Stomach smooth muscle (tissue), 2 donors: ENCODE results near the gene MED25.

Source experiments
- H3K27ac ChIP-seq: one replicate; pipeline ENCODE4 v1.7.0; 2013; ENCODE audit warnings: mild to moderate bottlenecking, low read length, inconsistent platforms
- H3K27me3 ChIP-seq, 2 donors: one replicate each; pipeline ENCODE4 v1.7.0; 2013; ENCODE audit warnings: low read length in 2 of 2; ENCODE audit not compliant: insufficient read depth in 2 of 2, control insufficient read depth in 1 of 2
- H3K36me3 ChIP-seq, 2 donors: one replicate each; pipeline ENCODE4 v1.7.0; 2013; ENCODE audit warnings: low read length in 2 of 2; ENCODE audit not compliant: control insufficient read depth in 2 of 2, insufficient read depth in 2 of 2
- H3K4me1 ChIP-seq: one replicate; pipeline ENCODE4 v1.7.0; 2013; ENCODE audit warnings: low read length; ENCODE audit not compliant: control insufficient read depth, insufficient read depth
- H3K4me3 ChIP-seq, 2 donors: one replicate each; pipeline ENCODE4 v1.7.0; 2013; ENCODE audit warnings: low read length in 2 of 2
- H3K9ac ChIP-seq, 2 donors: one replicate each; pipeline ENCODE4 v1.7.0; 2013; ENCODE audit warnings: low read length in 2 of 2, mild to moderate bottlenecking in 1 of 2
- H3K9me3 ChIP-seq, 2 donors: one replicate each; pipeline ENCODE4 v1.7.0; 2013; ENCODE audit warnings: low read length in 2 of 2; ENCODE audit not compliant: control insufficient read depth in 2 of 2
- donor health status: healthy.
- donor health status: Pancreatic carcinoma.

The MED25 gene

DNA sequence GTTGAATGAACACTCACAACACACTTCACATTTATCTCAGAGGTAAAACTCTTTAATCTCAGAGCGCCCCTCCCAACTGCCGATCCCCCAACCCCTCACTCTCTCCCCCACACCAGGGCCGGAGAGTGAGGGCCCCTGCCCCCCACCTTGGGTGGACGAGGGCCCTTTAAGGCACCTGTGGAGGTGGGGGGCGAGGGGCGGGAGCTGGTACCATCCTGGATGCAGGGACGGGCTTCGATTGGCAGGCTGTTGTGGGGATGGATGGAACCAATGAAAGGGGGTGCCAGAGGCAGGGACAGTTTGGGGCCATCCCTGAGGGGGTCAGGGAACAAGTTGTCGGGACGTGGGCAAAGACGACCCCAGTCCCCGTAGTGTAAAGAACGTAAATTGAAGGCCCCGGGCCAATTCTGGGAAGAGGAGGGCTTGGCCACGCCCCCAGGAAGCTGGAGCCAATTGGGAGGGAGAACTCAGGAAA is 51.0 kb downstream of the MED25 start:
- no peaks in the 10 kb centered on the region for H3K9me3 ChIP-seq
- H3K36me3 ChIP-seq = peaks cover 0 to 12% of the 10 kb centered on the region in 2 donors
- H3K4me1 ChIP-seq = peaks cover 49% of the 10 kb centered on the region
- H3K4me3 ChIP-seq = peak overlapping the region; percentile 66 to 74
- H3K9ac ChIP-seq = peak overlapping the region in 1 of 2 donors; percentile 59
- peak overlapping the region; percentile 87 for H3K27ac ChIP-seq
- no peaks in the 10 kb centered on the region for H3K27me3 ChIP-seq

DNA sequence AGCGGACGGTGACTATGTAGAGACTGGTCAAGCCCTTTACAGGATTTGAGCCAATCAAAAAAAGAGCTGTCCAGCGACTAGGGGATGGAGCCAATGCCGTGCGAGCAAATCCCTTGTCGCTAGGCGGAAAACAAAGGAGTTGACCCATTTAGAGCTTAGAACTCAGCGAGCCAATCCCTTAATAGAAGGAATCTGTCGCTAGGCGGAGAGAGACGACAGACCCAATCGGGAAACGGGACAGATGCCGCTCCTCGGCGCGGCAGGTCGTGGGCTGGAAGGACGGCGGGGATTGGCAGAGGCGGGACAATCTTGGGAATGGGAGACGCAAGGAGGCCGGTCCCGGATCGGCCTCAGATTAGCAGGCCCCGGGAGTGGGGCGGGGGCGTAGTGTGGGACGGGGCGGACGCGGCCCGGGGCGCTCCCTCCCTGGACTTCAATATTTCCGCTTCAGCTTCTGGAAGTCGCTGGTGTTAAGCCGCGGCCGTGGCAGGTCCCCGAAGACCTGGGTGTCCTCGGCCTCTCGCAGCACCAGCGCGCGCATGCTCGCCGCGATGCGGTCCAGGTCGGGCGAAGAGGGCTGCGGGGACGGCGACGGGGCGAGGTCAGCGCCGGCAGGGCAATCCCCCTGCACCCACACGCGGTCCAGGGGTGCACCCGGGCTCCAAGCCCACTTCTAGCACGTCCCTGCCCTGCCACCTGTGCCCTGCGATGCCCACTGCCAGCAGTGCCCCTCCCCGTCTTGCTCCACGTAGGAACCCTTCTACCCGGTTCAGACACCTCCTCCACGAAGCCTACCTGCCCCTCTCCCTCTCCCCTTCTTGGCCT is 51.6 kb downstream of the MED25 start:
- Histone ChIP-seq H3K36me3 (peaks cover 0 to 14% of the 10 kb centered on the region in 2 donors), H3K4me1 (peaks cover 54% of the 10 kb centered on the region), H3K27me3 (no peaks in the 10 kb centered on the region), H3K4me3 (peak overlapping the region; percentile 40 to 79), H3K9ac (peak overlapping the region; percentile 68 to 73), H3K27ac (peak overlapping the region; percentile 87), H3K9me3 (no peaks in the 10 kb centered on the region)

DNA sequence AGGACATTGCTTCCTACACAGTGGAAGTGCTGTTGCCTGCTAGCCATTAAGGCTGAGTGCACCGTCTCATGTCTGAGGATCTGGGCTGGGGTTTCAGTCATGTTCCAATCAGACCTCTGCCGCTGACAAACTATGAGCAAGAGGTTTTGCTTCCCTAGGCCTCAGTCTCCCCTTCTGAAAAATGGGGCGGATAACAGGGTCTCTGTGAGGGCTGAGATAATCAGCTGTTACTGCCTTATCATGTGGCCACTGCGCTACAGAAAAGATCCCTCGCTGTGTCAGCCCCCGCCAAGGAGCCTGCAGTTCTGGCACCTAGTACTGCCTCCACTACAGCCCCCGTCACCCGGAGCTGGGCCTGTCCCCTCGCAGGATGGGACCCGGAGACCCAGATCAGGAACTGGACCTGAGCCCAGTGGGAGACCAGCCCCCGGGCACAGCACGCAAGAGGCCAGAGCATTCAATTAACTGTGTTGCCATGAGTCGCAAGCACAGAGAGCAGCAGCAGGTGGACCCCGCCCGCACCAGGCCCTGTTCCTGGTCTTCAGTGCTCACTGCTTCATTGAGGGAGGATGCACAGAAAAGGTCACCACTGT is 52.3 kb downstream of the MED25 start:
- Histone ChIP-seq H3K9ac (peak overlapping the region; percentile 68 to 73), H3K4me1 (peaks cover 56% of the 10 kb centered on the region), H3K27ac (peak overlapping the region; percentile 87), H3K4me3 (peak overlapping the region; percentile 40 to 79), H3K27me3 (no peaks in the 10 kb centered on the region), H3K9me3 (no peaks in the 10 kb centered on the region), H3K36me3 (peaks cover 0 to 13% of the 10 kb centered on the region in 2 donors)

DNA sequence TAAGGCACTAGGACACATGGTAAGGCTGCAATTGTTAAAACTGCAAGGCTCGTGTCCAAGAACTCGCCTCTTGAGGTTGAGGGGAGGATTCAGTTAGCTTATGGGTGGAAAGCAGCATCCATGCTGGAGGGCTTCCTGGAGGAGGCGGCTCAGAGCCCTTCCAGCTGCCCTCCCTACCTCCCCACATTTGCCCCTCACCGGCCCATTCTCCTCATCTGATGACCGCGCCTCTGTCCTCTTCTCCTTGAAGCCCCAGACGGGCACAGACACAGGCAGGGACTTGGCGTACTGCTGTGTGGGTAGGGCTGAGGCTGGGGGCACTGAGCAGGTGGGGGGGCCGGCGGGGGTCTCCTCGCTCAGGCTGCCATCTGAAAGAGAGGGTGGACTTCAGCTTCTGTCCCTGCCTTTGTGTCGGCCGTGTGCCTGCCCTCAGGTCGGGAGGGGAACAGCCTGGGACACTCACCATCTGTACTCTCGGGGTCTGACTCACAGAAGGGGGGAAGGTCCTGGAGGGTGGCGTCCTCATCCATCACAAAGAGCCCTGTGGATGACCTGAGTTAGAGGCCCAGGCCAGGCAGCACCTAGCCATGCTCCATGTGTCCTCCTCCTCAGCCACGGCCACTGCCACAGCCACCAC is 53.4 kb downstream of the MED25 start:
- Histone ChIP-seq H3K27ac (no peak overlapping the region), H3K4me3 (no peak overlapping the region), H3K36me3 (peaks cover 0 to 13% of the 10 kb centered on the region in 2 donors), H3K9me3 (no peaks in the 10 kb centered on the region), H3K27me3 (no peaks in the 10 kb centered on the region), H3K9ac (no peak overlapping the region), H3K4me1 (peaks cover 55% of the 10 kb centered on the region)

DNA sequence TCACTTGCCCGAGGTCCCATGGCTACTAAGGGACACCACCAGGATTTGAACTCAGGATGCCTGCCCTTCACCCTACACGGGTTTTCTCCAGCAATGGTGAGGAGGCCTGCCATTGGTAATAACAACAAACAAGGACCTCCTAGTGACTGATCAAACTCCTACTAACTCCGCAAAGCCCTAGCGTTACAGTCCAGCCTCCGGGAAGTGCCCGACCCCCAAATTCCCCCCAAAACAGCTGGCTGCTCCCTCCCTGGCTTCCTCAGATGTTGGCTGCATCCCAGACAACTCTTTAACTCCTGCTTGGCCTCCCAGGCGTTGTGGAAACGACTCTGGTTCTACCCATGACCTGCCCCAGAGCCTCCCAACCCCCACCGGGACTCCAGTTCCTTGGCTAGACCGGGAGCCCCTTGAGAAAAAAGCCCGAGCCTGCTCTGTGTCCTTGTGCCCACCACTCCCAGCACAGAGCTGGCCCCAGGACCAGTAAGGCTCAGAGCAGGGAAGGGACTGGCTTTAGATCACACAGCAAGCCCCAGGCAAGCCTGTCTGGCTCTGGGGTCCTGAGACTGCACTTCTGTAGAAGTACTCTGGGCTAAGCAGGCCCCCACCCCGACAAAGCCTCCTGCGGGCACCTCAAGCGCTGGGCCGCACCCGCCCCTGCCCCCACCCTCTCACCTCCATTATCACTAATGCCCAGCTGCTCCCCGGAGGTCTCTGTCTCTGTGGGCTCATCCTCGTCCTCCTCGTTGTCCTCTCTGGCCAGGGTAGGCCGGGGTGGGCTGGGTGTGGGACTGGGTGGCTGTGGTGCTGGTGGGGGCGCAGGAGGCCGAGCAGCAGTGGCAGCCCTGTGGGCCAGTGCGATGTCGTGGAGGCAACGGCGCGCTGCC is 54.4 kb downstream of the MED25 start:
- H3K4me3 ChIP-seq = no peak overlapping the region
- peaks cover 50% of the 10 kb centered on the region for H3K4me1 ChIP-seq
- no peaks in the 10 kb centered on the region for H3K9me3 ChIP-seq
- H3K9ac ChIP-seq = no peak overlapping the region
- no peak overlapping the region for H3K27ac ChIP-seq
- peaks cover 0 to 13% of the 10 kb centered on the region in 2 donors for H3K36me3 ChIP-seq
- no peaks in the 10 kb centered on the region for H3K27me3 ChIP-seq

DNA sequence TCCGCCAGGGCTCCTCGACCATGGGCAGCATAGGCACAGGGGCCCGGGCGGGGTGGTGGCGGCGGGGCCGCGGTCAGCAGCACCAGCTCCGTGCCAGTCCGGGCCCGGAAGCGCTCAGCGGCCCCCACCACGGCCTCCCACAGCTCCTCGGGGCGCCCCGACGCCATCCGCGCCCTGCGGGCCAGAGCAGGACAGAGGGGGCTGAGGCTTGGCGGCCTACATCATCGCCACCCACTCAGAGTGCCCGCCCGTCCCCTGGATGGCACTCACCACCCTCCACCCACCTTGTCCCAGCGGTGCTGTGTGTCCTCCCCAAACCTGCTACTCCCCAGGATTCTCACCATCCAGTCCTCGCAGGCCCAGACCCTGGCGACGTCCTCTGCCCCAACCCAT is 55.0 kb downstream of the MED25 start:
- peaks cover 47% of the 10 kb centered on the region for H3K4me1 ChIP-seq

DNA sequence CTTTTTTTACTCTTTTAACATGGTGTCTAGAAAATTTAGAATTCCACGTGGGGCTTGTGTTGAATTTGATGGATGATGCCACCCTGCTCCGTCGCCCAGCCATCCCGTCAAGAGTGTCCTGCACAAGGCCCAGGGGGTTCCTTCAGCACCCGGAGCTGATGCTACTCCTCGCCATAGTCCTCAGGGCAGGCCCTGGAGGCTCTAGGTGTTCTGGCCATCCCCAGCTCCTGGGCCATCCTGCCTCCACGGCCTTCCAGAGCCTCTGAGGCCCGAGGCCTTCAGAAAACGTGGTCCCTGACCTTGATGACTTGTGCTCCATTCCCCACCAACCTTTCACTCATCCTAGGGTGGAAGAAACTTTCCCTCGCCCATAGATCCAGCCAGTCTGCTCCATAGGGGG is 55.7 kb downstream of the MED25 start:
- Histone ChIP-seq H3K9ac (peak overlapping the region in 1 of 2 donors; percentile 21), H3K4me3 (no peak overlapping the region), H3K36me3 (peaks cover 0 to 13% of the 10 kb centered on the region in 2 donors), H3K9me3 (no peaks in the 10 kb centered on the region), H3K27ac (no peak overlapping the region), H3K4me1 (peaks cover 49% of the 10 kb centered on the region), H3K27me3 (no peaks in the 10 kb centered on the region)

More for the DNA sequence above, 55.0 kb downstream of the MED25 start:
- no peaks in the 10 kb centered on the region for H3K9me3 ChIP-seq
- no peak overlapping the region for H3K9ac ChIP-seq
- no peaks in the 10 kb centered on the region for H3K27me3 ChIP-seq
- no peak overlapping the region for H3K4me3 ChIP-seq
- H3K27ac ChIP-seq = no peak overlapping the region
- H3K36me3 ChIP-seq = peaks cover 0 to 13% of the 10 kb centered on the region in 2 donors

DNA sequence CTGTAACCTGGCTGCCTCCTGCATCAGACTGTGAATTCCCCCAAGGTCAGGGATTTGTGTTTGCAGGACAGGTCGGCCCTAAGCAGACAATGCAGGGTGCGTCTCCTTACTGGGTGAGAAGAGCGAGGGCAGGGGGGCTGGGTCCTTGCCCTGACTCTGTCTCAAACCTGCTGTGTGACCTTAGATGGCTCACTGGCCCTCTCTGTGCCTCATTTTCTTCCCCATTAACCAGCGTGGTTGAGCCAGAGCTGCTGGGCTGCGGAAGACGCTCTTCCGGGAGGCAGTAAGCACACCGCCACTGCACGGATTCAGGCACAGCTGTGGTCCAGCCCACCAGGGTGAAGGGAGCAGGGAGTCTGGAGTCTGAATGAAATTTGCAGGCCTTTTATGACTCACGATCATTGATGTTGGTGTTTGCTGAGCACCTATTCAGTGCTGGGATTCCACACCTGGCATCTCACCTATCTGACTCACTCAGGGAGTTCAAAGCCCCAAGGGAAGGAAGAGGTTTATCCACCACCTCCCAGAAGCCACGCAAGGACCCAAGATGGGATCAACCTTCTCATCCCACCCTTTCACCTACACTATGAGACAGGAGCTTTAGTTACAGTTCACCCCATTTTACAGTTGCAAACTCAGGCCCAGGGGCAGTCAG is 56.5 kb downstream of the MED25 start:
- no peak overlapping the region for H3K4me3 ChIP-seq
- no peak overlapping the region for H3K27ac ChIP-seq
- no peaks in the 10 kb centered on the region for H3K27me3 ChIP-seq
- H3K4me1 ChIP-seq = peaks cover 46% of the 10 kb centered on the region
- no peak overlapping the region for H3K9ac ChIP-seq
- H3K36me3 ChIP-seq = peaks cover 6 to 19% of the 10 kb centered on the region in 2 donors
- H3K9me3 ChIP-seq = no peaks in the 10 kb centered on the region

DNA sequence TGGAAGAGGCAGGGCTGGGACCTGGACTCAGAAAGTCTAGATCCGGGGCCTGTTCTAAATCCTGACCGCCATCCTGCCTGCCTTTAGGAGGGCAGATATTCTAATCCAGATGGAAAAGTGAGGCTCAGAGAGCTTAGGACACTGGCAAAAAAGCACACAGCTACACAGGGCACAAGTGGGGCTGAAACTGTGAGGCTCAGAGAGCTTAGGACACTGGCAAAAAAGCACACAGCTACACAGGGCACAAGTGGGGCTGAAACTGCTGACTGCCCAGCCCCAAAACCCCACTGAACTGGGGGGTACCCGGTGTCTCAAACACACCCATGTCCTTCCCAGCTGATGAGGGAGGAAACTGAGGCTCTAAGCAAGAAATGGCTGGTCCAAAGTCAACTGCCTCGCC is 57.1 kb downstream of the MED25 start:
- Histone ChIP-seq H3K27me3 (no peaks in the 10 kb centered on the region), H3K36me3 (peaks cover 8 to 21% of the 10 kb centered on the region in 2 donors), H3K9ac (peak overlapping the region; percentile 98 to 100), H3K9me3 (no peaks in the 10 kb centered on the region), H3K27ac (peak overlapping the region; percentile 100), H3K4me3 (peak overlapping the region; percentile 100), H3K4me1 (peaks cover 41% of the 10 kb centered on the region)
